Fibroblast of lung (primary cell): ENCODE measurements around the gene BRCA2.

Source experiments
- CTCF ChIP-seq, 2 donors: IDR thresholded peaks in 1 of 2; conservative IDR thresholded peaks in 1 of 2; 1 replicate in 1 of 2; 2 replicates in 1 of 2; pipeline ENCODE4 v1.5.1; 2011 to 2012; ENCODE audit warnings: low read length in 2 of 2, control low read depth in 1 of 2, inconsistent platforms in 1 of 2, low read depth in 1 of 2, mild to moderate bottlenecking in 1 of 2
- EZH2 ChIP-seq: IDR thresholded peaks from 2 replicates; pipeline ENCODE4 v1.5.1; 2012; ENCODE audit warnings: low read length, control low read depth, mild to moderate bottlenecking; ENCODE audit errors: missing control alignments

GRCh38 chr13:32297206-32297605 is 18.1 kb upstream of the BRCA2 start:
- TF ChIP-seq CTCF (conservative IDR thresholded peaks at IDR 0.05 in 1 of 2, IDR thresholded peaks at IDR 0.05 in 1 of 2; ENCODE audit: low read depth in 1 of 2, low read length in 2 of 2) (no peak), EZH2 (no peak)
